ENCODE data around the gene RYR1. TPM values are rescaled to one million over a fixed set of nuclear protein-coding genes. Genes with fewer than 3 reads are reported as not detected.

RYR1 gene
- 0.65 and 1.4 TPM in 2 replicates for total RNA-seq
- long read RNA-seq: 0 reads

DNA sequence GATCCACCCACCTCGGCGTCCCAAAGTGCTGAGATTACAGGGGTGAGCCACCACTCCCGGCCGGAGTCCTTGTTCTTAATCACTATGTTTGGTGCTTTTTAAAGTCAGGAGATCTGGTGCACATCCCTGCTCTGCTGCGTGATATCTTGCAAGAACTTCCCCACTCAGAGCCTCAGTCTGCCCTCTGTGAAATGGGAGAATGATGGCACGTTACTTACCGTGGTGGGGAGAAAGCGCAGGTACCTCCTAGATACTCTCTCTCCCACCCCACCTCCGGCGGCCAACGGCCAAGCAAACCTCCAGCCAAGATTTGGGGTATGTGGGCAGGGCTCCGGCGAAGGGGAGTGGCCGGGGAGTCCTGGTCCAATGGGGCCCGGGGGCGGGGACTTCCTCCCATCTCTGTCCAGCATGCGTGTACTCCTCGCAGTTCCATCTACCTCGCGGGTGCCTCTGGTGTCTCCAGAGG lies at the start of gene RYR1:
TSS of gene RYR1 (plus strand) at position 424 of the 466 bp plus-strand sequence. CDS start 139 bp downstream, outside the sequence.
- DNase-seq (ENCODE audit: low spot score, unreplicated experiment): no peak

DNA sequence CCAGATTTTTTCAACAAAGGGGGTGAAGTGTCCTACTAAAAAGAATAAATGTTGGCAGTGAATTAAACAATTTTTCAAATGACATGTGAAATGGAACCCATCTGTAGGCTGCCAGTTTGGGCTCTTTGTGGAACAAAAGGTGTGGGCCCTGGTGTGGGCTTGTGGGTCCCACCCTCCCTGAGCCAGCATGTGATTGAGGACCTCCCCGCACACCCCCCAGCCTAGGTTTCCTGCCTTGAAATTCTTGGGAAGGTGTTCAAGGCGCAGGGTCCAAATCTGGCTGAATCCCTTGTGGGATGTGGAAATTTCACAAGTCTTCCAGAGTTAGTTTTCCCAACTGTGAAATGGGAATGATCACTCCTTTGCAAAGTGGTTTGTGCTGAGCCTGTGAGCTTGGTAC lies 49.7 kb upstream of the RYR1 start:
- no peak for DNase-seq (ENCODE audit: low spot score, unreplicated experiment)
- peaks cover 5% of the 10 kb centered on the region for H3K4me1 Mint-ChIP-seq (ENCODE audit: low read depth)
- peaks cover 20% of the 10 kb centered on the region for H3K36me3 Mint-ChIP-seq (ENCODE audit: insufficient read depth)
- no peak overlapping the region for H3K27ac Mint-ChIP-seq
- TF ChIP-seq, protein P1, sequence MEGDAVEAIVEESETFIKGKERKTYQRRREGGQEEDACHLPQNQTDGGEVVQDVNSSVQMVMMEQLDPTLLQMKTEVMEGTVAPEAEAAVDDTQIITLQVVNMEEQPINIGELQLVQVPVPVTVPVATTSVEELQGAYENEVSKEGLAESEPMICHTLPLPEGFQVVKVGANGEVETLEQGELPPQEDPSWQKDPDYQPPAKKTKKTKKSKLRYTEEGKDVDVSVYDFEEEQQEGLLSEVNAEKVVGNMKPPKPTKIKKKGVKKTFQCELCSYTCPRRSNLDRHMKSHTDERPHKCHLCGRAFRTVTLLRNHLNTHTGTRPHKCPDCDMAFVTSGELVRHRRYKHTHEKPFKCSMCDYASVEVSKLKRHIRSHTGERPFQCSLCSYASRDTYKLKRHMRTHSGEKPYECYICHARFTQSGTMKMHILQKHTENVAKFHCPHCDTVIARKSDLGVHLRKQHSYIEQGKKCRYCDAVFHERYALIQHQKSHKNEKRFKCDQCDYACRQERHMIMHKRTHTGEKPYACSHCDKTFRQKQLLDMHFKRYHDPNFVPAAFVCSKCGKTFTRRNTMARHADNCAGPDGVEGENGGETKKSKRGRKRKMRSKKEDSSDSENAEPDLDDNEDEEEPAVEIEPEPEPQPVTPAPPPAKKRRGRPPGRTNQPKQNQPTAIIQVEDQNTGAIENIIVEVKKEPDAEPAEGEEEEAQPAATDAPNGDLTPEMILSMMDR (IDR thresholded peaks at IDR 0.05; ENCODE audit: unreplicated experiment): no peak
- H3K27me3 Mint-ChIP-seq: peaks cover 4% of the 10 kb centered on the region
- H3K9me3 Mint-ChIP-seq (ENCODE audit: low read depth): no peaks in the 10 kb centered on the region
- no peak overlapping the region for H3K4me3 Mint-ChIP-seq (ENCODE audit: low read depth)

More for the DNA sequence above, at the start of gene RYR1:
- no peaks in the 10 kb centered on the region for H3K36me3 Mint-ChIP-seq (ENCODE audit: insufficient read depth)
- no peaks in the 10 kb centered on the region for H3K9me3 Mint-ChIP-seq (ENCODE audit: low read depth)
- peaks cover 3% of the 10 kb centered on the region for H3K4me1 Mint-ChIP-seq (ENCODE audit: low read depth)
- TF ChIP-seq, protein P1 (IDR thresholded peaks at IDR 0.05; ENCODE audit: unreplicated experiment): no peak
- H3K4me3 Mint-ChIP-seq (ENCODE audit: low read depth): peak within 1 kb of the TSS; percentile 1
- H3K27me3 Mint-ChIP-seq: peaks cover 30% of the 10 kb centered on the region
- no peak within 1 kb of the TSS for H3K27ac Mint-ChIP-seq

DNA sequence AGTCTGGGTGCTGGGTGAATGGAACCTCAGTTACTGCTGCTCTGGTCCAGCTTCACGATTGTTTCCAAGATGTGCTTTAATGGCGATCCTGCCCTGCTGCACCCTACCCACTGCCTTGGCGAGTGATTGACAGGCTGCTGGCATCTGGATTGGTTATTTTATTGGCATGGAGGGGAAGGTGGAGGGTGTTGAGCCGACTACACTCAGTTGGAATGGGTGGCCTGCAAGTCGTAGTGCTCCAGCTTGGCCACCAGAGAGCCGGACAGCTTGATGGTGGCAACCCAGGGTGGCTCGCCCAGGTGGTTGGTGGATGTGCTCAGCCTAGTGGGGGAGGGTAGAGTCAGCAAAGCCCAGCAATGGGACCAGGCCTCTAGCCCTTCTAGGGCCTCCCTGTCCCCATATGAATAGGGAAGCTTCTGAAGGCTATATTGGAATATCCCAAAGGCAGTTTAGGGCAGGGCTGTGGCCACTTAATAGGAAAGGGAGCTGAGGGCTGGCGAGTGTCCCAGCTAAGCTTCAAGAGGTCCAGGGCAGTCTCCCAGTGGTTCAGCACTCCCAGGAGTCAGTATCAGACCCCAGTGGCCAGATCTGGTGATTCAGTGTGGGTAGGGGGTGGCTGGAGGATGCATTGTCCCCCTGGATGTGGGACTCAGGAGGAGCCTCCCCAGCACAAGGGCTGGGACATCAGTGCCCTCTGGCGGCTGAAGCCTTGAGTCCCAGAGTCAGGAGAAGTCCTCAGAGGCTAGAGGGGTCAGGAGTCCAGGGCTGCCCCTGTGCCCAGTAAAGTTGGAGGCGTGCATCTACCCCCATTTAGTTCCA lies 49.1 kb upstream of the RYR1 start:
- DNase-seq (ENCODE audit: low spot score, unreplicated experiment): no peak
- no peak overlapping the region for H3K27ac Mint-ChIP-seq
- peaks cover 19% of the 10 kb centered on the region for H3K36me3 Mint-ChIP-seq (ENCODE audit: insufficient read depth)
- TF ChIP-seq, protein P1 (IDR thresholded peaks at IDR 0.05; ENCODE audit: unreplicated experiment): peak; percentile 41
- no peaks in the 10 kb centered on the region for H3K9me3 Mint-ChIP-seq (ENCODE audit: low read depth)
- peaks cover 5% of the 10 kb centered on the region for H3K4me1 Mint-ChIP-seq (ENCODE audit: low read depth)
- peaks cover 4% of the 10 kb centered on the region for H3K27me3 Mint-ChIP-seq
- H3K4me3 Mint-ChIP-seq (ENCODE audit: low read depth): no peak overlapping the region

DNA sequence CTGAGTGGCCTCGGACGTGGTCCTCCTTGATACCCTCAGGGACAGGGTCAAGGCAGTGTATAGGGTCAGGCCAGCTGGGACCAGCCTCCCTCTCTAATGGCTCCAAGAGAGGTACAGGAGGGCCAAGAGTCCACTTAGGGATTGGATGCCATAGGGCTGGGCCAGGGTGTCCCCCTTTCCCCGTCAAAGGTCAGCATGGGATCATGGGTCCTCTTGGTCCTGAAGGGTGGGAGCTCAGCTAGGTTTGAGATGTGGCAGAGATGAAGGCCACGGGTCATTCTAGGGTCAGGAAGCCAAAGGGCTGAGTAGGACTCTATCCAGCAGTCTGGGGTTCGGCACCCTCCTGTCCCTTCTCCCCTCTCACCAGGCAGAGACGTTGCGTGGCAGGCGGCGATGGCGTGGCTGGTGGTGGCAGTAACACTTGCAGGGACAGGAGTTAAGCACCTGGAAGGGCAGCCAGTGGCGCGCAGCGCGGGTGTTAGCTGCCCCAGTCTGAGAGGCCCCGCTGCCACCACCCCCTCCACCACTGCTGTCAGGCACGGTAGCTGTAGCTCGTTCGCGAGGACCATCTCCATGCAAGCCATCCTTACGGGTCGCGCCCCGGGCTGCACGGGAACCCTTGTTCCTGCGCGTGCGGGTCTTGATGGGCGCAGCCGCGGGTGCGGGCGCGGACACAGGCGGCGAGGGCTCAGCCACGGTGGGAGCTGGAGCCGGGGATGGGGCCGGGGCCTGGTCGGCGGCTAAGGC lies 48.3 kb upstream of the RYR1 start:
- Mint-ChIP-seq H3K27ac (peak overlapping the region; percentile 20), H3K27me3 (peaks cover 4% of the 10 kb centered on the region), H3K9me3 (ENCODE audit: low read depth) (no peaks in the 10 kb centered on the region), H3K4me3 (ENCODE audit: low read depth) (no peak overlapping the region), H3K36me3 (ENCODE audit: insufficient read depth) (peaks cover 17% of the 10 kb centered on the region), H3K4me1 (ENCODE audit: low read depth) (peaks cover 9% of the 10 kb centered on the region)
- no peak for DNase-seq (ENCODE audit: low spot score, unreplicated experiment)
- TF ChIP-seq, protein P1 (IDR thresholded peaks at IDR 0.05; ENCODE audit: unreplicated experiment): no peak

DNA sequence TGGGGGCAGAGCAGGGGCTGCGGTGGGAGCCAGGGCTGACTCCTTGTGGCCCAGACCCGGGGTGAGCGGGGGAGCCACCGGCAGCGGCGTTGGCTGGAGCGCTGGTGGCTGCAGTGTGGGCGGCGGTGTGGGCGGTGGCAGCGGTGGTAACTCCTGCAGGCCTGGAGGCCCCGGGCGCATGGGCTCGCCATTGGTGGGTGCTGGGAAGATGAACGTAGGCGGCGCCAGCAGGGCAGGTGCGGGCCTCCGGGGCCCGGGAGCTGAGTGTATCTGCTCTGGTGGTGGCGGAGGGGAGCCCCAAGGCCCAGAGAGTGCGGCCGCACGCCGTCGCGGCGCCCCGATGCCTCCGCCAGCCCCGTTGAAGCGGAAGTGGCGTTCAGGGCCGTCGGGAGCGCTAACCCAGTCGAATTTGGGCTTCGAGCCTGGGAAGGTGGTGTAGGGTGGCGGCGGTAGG lies 47.7 kb upstream of the RYR1 start:
- Mint-ChIP-seq H3K36me3 (ENCODE audit: insufficient read depth) (peaks cover 15% of the 10 kb centered on the region), H3K27me3 (peaks cover 6% of the 10 kb centered on the region), H3K9me3 (ENCODE audit: low read depth) (no peaks in the 10 kb centered on the region), H3K4me3 (ENCODE audit: low read depth) (no peak overlapping the region), H3K4me1 (ENCODE audit: low read depth) (peaks cover 9% of the 10 kb centered on the region), H3K27ac (no peak overlapping the region)
- TF ChIP-seq, protein P1 (IDR thresholded peaks at IDR 0.05; ENCODE audit: unreplicated experiment): no peak
- no peak for DNase-seq (ENCODE audit: low spot score, unreplicated experiment)

Measured in progenitor cell of endocrine pancreas (in vitro differentiated cells).